Measurements from ENCODE around the gene ADAMTS16. TPM values are rescaled to one million over a fixed set of nuclear protein-coding genes. Genes with fewer than 3 reads are reported as not detected.

The ADAMTS16 gene
- total RNA-seq, 1 experiment from 2014 or later: 0.28 TPM

GRCh38 chr5:5217371-5217770 lies 77.2 kb downstream of the ADAMTS16 start:
- Histone ChIP-seq H3K9me3 (ENCODE audit: low read depth, low read length, poor library complexity, severe bottlenecking) (no peaks in the 10 kb centered on the region), H3K4me3 (ENCODE audit: low read depth, low read length, poor library complexity, severe bottlenecking) (no peak overlapping the region), H3K36me3 (ENCODE audit: insufficient read depth, low read length, poor library complexity, severe bottlenecking) (no peaks in the 10 kb centered on the region), H3K27me3 (replicated peaks; ENCODE audit: insufficient read depth, low read depth, low read length, poor library complexity) (no peaks in the 10 kb centered on the region), H3K27ac (ENCODE audit: low read depth, low read length, poor library complexity, severe bottlenecking) (no peak overlapping the region), H3K4me1 (ENCODE audit: insufficient read depth, low read length, poor library complexity, severe bottlenecking) (peaks cover 4% of the 10 kb centered on the region)
- DNase-seq (ENCODE audit: low spot score): no peak
- no peak for TF ChIP-seq CTCF (conservative IDR thresholded peaks at IDR 0.05; ENCODE audit: low read depth, low read length)
- TF ChIP-seq EZH2 (IDR thresholded peaks at IDR 0.05; ENCODE audit: borderline replicate concordance, low read depth, low read length, poor library complexity, severe bottlenecking): no peak
- CTCF ChIA-PET: no interaction called here
- POLR2A ChIA-PET (ENCODE audit: low non-redundant PET): no interaction called here
- no TSS peak for BruUV-seq (replicated peaks)
- intact Hi-C loops (cut with micrococcal nuclease; ENCODE audit: unreplicated experiment): no loop called here

GRCh38 chr5:5218396-5218795 lies 78.3 kb downstream of the ADAMTS16 start:
- CTCF ChIA-PET: no interaction called here
- DNase-seq (ENCODE audit: low spot score): no peak
- BruUV-seq (replicated peaks): no TSS peak
- no peak overlapping the region for H3K27ac ChIP-seq (ENCODE audit: low read depth, low read length, poor library complexity, severe bottlenecking)
- no peaks in the 10 kb centered on the region for H3K27me3 ChIP-seq (replicated peaks; ENCODE audit: insufficient read depth, low read depth, low read length, poor library complexity)
- no peaks in the 10 kb centered on the region for H3K9me3 ChIP-seq (ENCODE audit: low read depth, low read length, poor library complexity, severe bottlenecking)
- H3K4me1 ChIP-seq (ENCODE audit: insufficient read depth, low read length, poor library complexity, severe bottlenecking): peaks cover 4% of the 10 kb centered on the region
- intact Hi-C loops (cut with micrococcal nuclease; ENCODE audit: unreplicated experiment): no loop called here
- POLR2A ChIA-PET (ENCODE audit: low non-redundant PET): no interaction called here
- H3K4me3 ChIP-seq (ENCODE audit: low read depth, low read length, poor library complexity, severe bottlenecking): no peak overlapping the region
- TF ChIP-seq CTCF (conservative IDR thresholded peaks at IDR 0.05; ENCODE audit: low read depth, low read length) (no peak), EZH2 (IDR thresholded peaks at IDR 0.05; ENCODE audit: borderline replicate concordance, low read depth, low read length, poor library complexity, severe bottlenecking) (no peak)
- no peaks in the 10 kb centered on the region for H3K36me3 ChIP-seq (ENCODE audit: insufficient read depth, low read length, poor library complexity, severe bottlenecking)

DNA sequence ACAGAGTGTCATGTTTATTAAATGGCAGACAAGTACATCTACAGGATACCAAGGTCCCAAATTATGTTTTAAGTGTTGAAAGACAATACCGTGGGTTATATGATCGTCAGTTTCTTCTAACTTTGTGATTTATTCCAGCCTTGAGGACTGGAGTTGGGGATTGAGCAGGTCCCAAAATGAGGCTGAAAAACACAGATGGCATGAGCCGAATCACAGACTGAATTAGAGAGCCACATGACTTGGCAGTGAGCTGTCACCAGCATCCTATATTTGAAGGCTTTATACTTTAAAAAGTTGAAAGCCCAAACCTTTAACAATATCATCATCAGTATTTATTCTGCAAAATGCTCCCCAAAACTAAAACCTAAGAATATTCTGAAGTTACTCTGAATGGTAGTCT lies 79.4 kb downstream of the ADAMTS16 start:
- intact Hi-C loops (cut with micrococcal nuclease; ENCODE audit: unreplicated experiment): no loop called here
- no TSS peak for BruUV-seq (replicated peaks)
- TF ChIP-seq EZH2 (IDR thresholded peaks at IDR 0.05; ENCODE audit: borderline replicate concordance, low read depth, low read length, poor library complexity, severe bottlenecking): no peak
- DNase-seq (ENCODE audit: low spot score): no peak
- peaks cover 4% of the 10 kb centered on the region for H3K4me1 ChIP-seq (ENCODE audit: insufficient read depth, low read length, poor library complexity, severe bottlenecking)
- ChIA-PET POLR2A (ENCODE audit: low non-redundant PET) (no interaction called here), CTCF (no interaction called here)
- no peaks in the 10 kb centered on the region for H3K36me3 ChIP-seq (ENCODE audit: insufficient read depth, low read length, poor library complexity, severe bottlenecking)
- no peak overlapping the region for H3K27ac ChIP-seq (ENCODE audit: low read depth, low read length, poor library complexity, severe bottlenecking)
- no peaks in the 10 kb centered on the region for H3K9me3 ChIP-seq (ENCODE audit: low read depth, low read length, poor library complexity, severe bottlenecking)
- H3K4me3 ChIP-seq (ENCODE audit: low read depth, low read length, poor library complexity, severe bottlenecking): no peak overlapping the region
- H3K27me3 ChIP-seq (replicated peaks; ENCODE audit: insufficient read depth, low read depth, low read length, poor library complexity): no peaks in the 10 kb centered on the region

GRCh38 chr5:5220901-5221631 lies 80.9 kb downstream of the ADAMTS16 start:
- no TSS peak for BruUV-seq (replicated peaks)
- TF ChIP-seq CTCF (conservative IDR thresholded peaks at IDR 0.05; ENCODE audit: low read depth, low read length) (no peak), EZH2 (IDR thresholded peaks at IDR 0.05; ENCODE audit: borderline replicate concordance, low read depth, low read length, poor library complexity, severe bottlenecking) (no peak)
- DNase-seq (ENCODE audit: low spot score): no peak
- Histone ChIP-seq H3K9me3 (ENCODE audit: low read depth, low read length, poor library complexity, severe bottlenecking) (no peaks in the 10 kb centered on the region), H3K36me3 (ENCODE audit: insufficient read depth, low read length, poor library complexity, severe bottlenecking) (no peaks in the 10 kb centered on the region), H3K27ac (ENCODE audit: low read depth, low read length, poor library complexity, severe bottlenecking) (no peak overlapping the region), H3K4me3 (ENCODE audit: low read depth, low read length, poor library complexity, severe bottlenecking) (no peak overlapping the region), H3K4me1 (ENCODE audit: insufficient read depth, low read length, poor library complexity, severe bottlenecking) (no peaks in the 10 kb centered on the region), H3K27me3 (replicated peaks; ENCODE audit: insufficient read depth, low read depth, low read length, poor library complexity) (no peaks in the 10 kb centered on the region)
- ChIA-PET POLR2A (ENCODE audit: low non-redundant PET) (no interaction called here), CTCF (no interaction called here)
- intact Hi-C loops (cut with micrococcal nuclease; ENCODE audit: unreplicated experiment): no loop called here
